H1 (cell line): ENCODE data around the gene KATNIP. TPM values are rescaled to one million over a fixed set of nuclear protein-coding genes. Genes with fewer than 3 reads are reported as not detected.

Experiments used
- CTCF ChIA-PET: fragments of 300-600 bp; sonication (Branson Sonifier 250); formaldehyde crosslinking; loops from one replicate; lab custom pipeline; 2021; ENCODE audit not compliant: partially characterized antibody; lab: Charles Lee
- POLR2A ChIA-PET: fragments of 300-600 bp; sonication (Branson Sonifier 250); formaldehyde crosslinking; loops from one replicate; lab custom pipeline; 2021; ENCODE audit warnings: inconsistent platforms; ENCODE audit not compliant: partially characterized antibody; lab: Charles Lee
- DNase-seq, 2 experiments: peaks; one replicate each; pipeline versions ENCODE4 v3.0.0 to v3.0.0-alpha.2; 2010 to 2022; ENCODE audit warnings: low spot score in 2 of 2, low read depth in 1 of 2, mixed read lengths in 1 of 2
- FAIRE-seq: peaks from 2 replicates; lab custom pipeline; 2011; peaks lifted over from hg19 to GRCh38; lab: Jason Lieb, UNC
- H2AFZ ChIP-seq: 2 replicates; pipeline ENCODE4 v1.8.1; 2012; ENCODE audit warnings: low read length, inconsistent platforms
- H2AK5ac ChIP-seq: 2 replicates; pipeline ENCODE4 v1.6.1; 2013; ENCODE audit warnings: low read depth, low read length
- H2BK120ac ChIP-seq: replicated peaks from 2 replicates; pipeline ENCODE3; 2013; ENCODE audit warnings: low read depth, low read length, inconsistent platforms
- H2BK12ac ChIP-seq: 2 replicates; pipeline ENCODE4 v1.6.1; 2013; ENCODE audit warnings: low read depth, low read length
- H2BK15ac ChIP-seq: 2 replicates; pipeline ENCODE4 v1.6.1; 2013; ENCODE audit warnings: low read length
- H2BK20ac ChIP-seq: 2 replicates; pipeline ENCODE4 v1.6.1; 2013; ENCODE audit warnings: low read length
- H2BK5ac ChIP-seq: 2 replicates; pipeline ENCODE4 v1.6.1; 2013; ENCODE audit warnings: low read depth, low read length
- H3K14ac ChIP-seq: 2 replicates; pipeline ENCODE4 v1.6.1; 2013; ENCODE audit warnings: inconsistent platforms; ENCODE audit not compliant: insufficient read length
- H3K18ac ChIP-seq: 2 replicates; pipeline ENCODE4 v1.6.1; 2013; ENCODE audit warnings: low read length; ENCODE audit errors: extremely low read depth
- H3K23ac ChIP-seq: 2 replicates; pipeline ENCODE4 v1.6.1; 2013; ENCODE audit warnings: inconsistent platforms; ENCODE audit not compliant: insufficient read length
- H3K23me2 ChIP-seq: 2 replicates; pipeline ENCODE4 v1.6.1; 2013; ENCODE audit warnings: low read depth, low read length
- H3K27ac ChIP-seq: 2 replicates; pipeline ENCODE4 v1.6.1; 2011; ENCODE audit warnings: low read depth, low read length, inconsistent platforms
- H3K27me3 ChIP-seq, 4 experiments: replicated peaks in 1 of 4; 1 replicate in 1 of 4; 2 replicates in 3 of 4; pipeline versions ENCODE4 v1.6.1 to v1.8.1; 2011 to 2013; ENCODE audit warnings: low read length in 3 of 4, mild to moderate bottlenecking in 3 of 4, inconsistent platforms in 2 of 4, mixed read lengths in 2 of 4, moderate library complexity in 1 of 4; ENCODE audit not compliant: control insufficient read depth in 3 of 4, insufficient read depth in 3 of 4; ENCODE audit errors: extremely low read depth in 1 of 4
- H3K36me3 ChIP-seq, 4 experiments: 2 replicates each; pipeline versions ENCODE4 v1.6.1 to v1.8.1; 2011 to 2013; ENCODE audit warnings: mild to moderate bottlenecking in 4 of 4, low read length in 3 of 4, moderate library complexity in 2 of 4, control low read depth in 1 of 4, inconsistent platforms in 1 of 4; ENCODE audit not compliant: insufficient read depth in 4 of 4, control insufficient read depth in 2 of 4
- H3K4ac ChIP-seq: replicated peaks from 2 replicates; pipeline ENCODE3; 2013; ENCODE audit warnings: low read length, low read depth, mixed read lengths, inconsistent platforms; ENCODE audit not compliant: insufficient read length
- H3K4me1 ChIP-seq, 4 experiments: replicated peaks in 1 of 4; 1 replicate in 1 of 4; 2 replicates in 3 of 4; pipeline versions ENCODE4 v1.6.1 to v1.8.1; 2011 to 2013; ENCODE audit warnings: low read length in 3 of 4, inconsistent platforms in 2 of 4, mixed read lengths in 1 of 4; ENCODE audit not compliant: insufficient read depth in 4 of 4, control insufficient read depth in 3 of 4
- H3K4me2 ChIP-seq, 2 experiments: 2 replicates each; pipeline versions ENCODE4 v1.6.1 to v1.8.1; 2011 to 2013; ENCODE audit warnings: low read depth in 2 of 2, low read length in 2 of 2, control low read depth in 1 of 2, inconsistent platforms in 1 of 2, mild to moderate bottlenecking in 1 of 2; ENCODE audit not compliant: insufficient read depth in 1 of 2
- H3K4me3 ChIP-seq, 4 experiments: fragments of 200-600, 300-600 bp in 1 of 4; sonication (generic), shearing (Covaris generic), sonication (Bioruptor Twin) in 1 of 4; 2 replicates each; pipeline versions ENCODE4 v1.5.1 to v1.8.1; 2011 to 2016; ENCODE audit warnings: low read length in 4 of 4, low read depth in 3 of 4, control low read depth in 2 of 4, inconsistent platforms in 2 of 4, mild to moderate bottlenecking in 2 of 4, mixed read lengths in 1 of 4, moderate library complexity in 1 of 4; ENCODE audit not compliant: insufficient read depth in 2 of 4; ENCODE audit errors: extremely low read depth in 1 of 4
- H3K56ac ChIP-seq: replicated peaks from 2 replicates; pipeline ENCODE3; 2013; ENCODE audit warnings: low read depth, mild to moderate bottlenecking, mixed read lengths, low read length, inconsistent platforms; ENCODE audit not compliant: insufficient read length
- H3K79me1 ChIP-seq: 2 replicates; pipeline ENCODE4 v1.6.1; 2013; ENCODE audit warnings: low read depth, low read length, control low read depth
- H3K79me2 ChIP-seq, 2 experiments: 2 replicates each; pipeline versions ENCODE4 v1.6.1 to v1.8.1; 2012 to 2013; ENCODE audit warnings: low read length in 2 of 2, mild to moderate bottlenecking in 2 of 2, inconsistent platforms in 1 of 2; ENCODE audit not compliant: insufficient read depth in 2 of 2, control insufficient read depth in 1 of 2
- H3K9ac ChIP-seq, 4 experiments: replicated peaks in 1 of 4; 1 replicate in 1 of 4; 2 replicates in 3 of 4; pipeline versions ENCODE4 v1.6.1 to v1.8.1; 2011 to 2013; ENCODE audit warnings: low read depth in 3 of 4, low read length in 3 of 4, control low read depth in 2 of 4, mild to moderate bottlenecking in 2 of 4, moderate library complexity in 2 of 4, inconsistent platforms in 1 of 4; ENCODE audit errors: extremely low read depth in 1 of 4
- H3K9me3 ChIP-seq, 2 experiments: 2 replicates each; pipeline versions ENCODE4 v1.6.1 to v1.8.1; 2012 to 2013; ENCODE audit warnings: mild to moderate bottlenecking in 2 of 2, moderate library complexity in 2 of 2, control low read depth in 1 of 2, inconsistent platforms in 1 of 2, low read depth in 1 of 2, low read length in 1 of 2, mixed read lengths in 1 of 2; ENCODE audit not compliant: insufficient read depth in 2 of 2
- H4K20me1 ChIP-seq, 2 experiments: replicated peaks in 1 of 2; 2 replicates each; pipeline versions ENCODE3 to v1.8.1; 2011 to 2013; ENCODE audit warnings: inconsistent platforms in 2 of 2, low read length in 2 of 2, mild to moderate bottlenecking in 1 of 2; ENCODE audit not compliant: insufficient read depth in 2 of 2, control insufficient read depth in 1 of 2
- H4K5ac ChIP-seq: 2 replicates; pipeline ENCODE4 v1.6.1; 2013; ENCODE audit warnings: low read length, low read depth, mixed read lengths, inconsistent platforms; ENCODE audit not compliant: insufficient read length
- H4K8ac ChIP-seq: 2 replicates; pipeline ENCODE4 v1.8.0; 2013; ENCODE audit warnings: mild to moderate bottlenecking, moderate library complexity, low read length, inconsistent platforms; ENCODE audit not compliant: insufficient read depth; ENCODE audit errors: extremely low read depth
- H4K91ac ChIP-seq: replicated peaks from 2 replicates; pipeline ENCODE3; 2013; ENCODE audit warnings: low read length, mixed read lengths, inconsistent platforms; ENCODE audit not compliant: insufficient read length
- FOSL1 ChIP-seq: IDR thresholded peaks from 2 replicates; pipeline ENCODE4 v1.6.1; 2011; ENCODE audit warnings: mild to moderate bottlenecking, low read depth, low read length, moderate library complexity; ENCODE audit not compliant: insufficient read depth
- SIX5 ChIP-seq: IDR thresholded peaks from 2 replicates; pipeline ENCODE4 v1.6.1; 2011; ENCODE audit warnings: mild to moderate bottlenecking, low read depth, low read length
- WGBS, 2 experiments: shearing (Covaris generic) in 1 of 2; methylation state at CpG; one replicate each; pipeline versions ENCODE4 v1.1.6 to v1.1.7; 2013 to 2015; ENCODE audit warnings: low lambda C conversion rate in 2 of 2, mixed read lengths in 2 of 2, inconsistent platforms in 1 of 2, low coverage in 1 of 2, missing lambda C conversion rate in 1 of 2; ENCODE audit not compliant: insufficient replicate concordance in 2 of 2, insufficient coverage in 1 of 2, insufficient read length in 1 of 2; ENCODE audit errors: extremely low coverage in 1 of 2, missing lambda C conversion rate in 1 of 2; 5-methylcytosine and 5-hydroxymethylcytosine counted together
- polyA plus RNA-seq, 7 experiments: library from polyadenylated mRNA; depleted of rRNA in 3 of 7; stranded (reverse) in 5 of 7; unstranded in 2 of 7; fragments of >200 nt in 5 of 7; fragments of 200-250 nt in 2 of 7; gene quantifications; 1 replicate in 5 of 7; 2 replicates in 1 of 7; 4 replicates in 1 of 7; pipeline versions ENCODE4 v1.2.1 to v1.2.3, GENCODE V29; 2011 to 2013; ENCODE audit warnings: missing spikeins in 2 of 7, mixed read lengths in 2 of 7
- total RNA-seq: library from RNA; stranded (reverse); fragmentation: NEBNext Ultra II Directional; extraction: Animal tissue kit (Norgen Biotek cat#: 25700); gene quantifications from 2 replicates; pipeline ENCODE4 v1.2.1, GENCODE V29; 2021

KATNIP gene
- total and polyA plus RNA-seq, 2 of the 8 experiments (the other 6 are each of a cell fraction or from before 2014, with no cell fraction given), result 7.9 to 20.0 TPM

- H2BK5ac ChIP-seq, result no peak overlapping the region
- 88% methylated on average over 3 of the region's 3 CpGs; no CpG with 5 or more reads in 1 of the 2 experiments for WGBS, 2 experiments
- TF ChIP-seq FOSL1 (no peak), SIX5 (no peak)
These were observed 47.4 kb downstream of the KATNIP start for GRCh38 chr16:27597361-27597760.

More at GRCh38 chr16:27597361-27597760, 47.4 kb downstream of the KATNIP start:
- H2BK12ac ChIP-seq, result no peak overlapping the region
- no peaks in the 10 kb centered on the region for H3K27me3 ChIP-seq
- H3K4me2 ChIP-seq, result no peak overlapping the region
- H4K5ac ChIP-seq, result no peak overlapping the region
- H2BK20ac ChIP-seq, result no peak overlapping the region
- H4K8ac ChIP-seq, result no peak overlapping the region
- FAIRE-seq (no peak), DNase-seq (no peak)
- H3K79me2 ChIP-seq, result no peaks in the 10 kb centered on the region
- H2AK5ac ChIP-seq, result no peak overlapping the region
- H3K36me3 ChIP-seq, result no peaks in the 10 kb centered on the region
- no peak overlapping the region for H3K14ac ChIP-seq
- H3K9ac ChIP-seq, result no peak overlapping the region
- no peaks in the 10 kb centered on the region for H3K23me2 ChIP-seq
- H3K18ac ChIP-seq, result no peak overlapping the region
- no peak overlapping the region for H3K4ac ChIP-seq
- H3K4me1 ChIP-seq, result peaks cover 0 to 21% (median 8%) of the 10 kb centered on the region in 4 experiments; a peak in 6 of 7 replicates
- no peak overlapping the region for H3K56ac ChIP-seq
- H4K91ac ChIP-seq, result no peak overlapping the region
- no peak overlapping the region for H2AFZ ChIP-seq
- POLR2A ChIA-PET, result no interaction called here
- no peaks in the 10 kb centered on the region for H3K9me3 ChIP-seq
- no peak overlapping the region for H2BK15ac ChIP-seq
- H3K79me1 ChIP-seq, result no peaks in the 10 kb centered on the region
- H4K20me1 ChIP-seq, result no peaks in the 10 kb centered on the region
- H3K27ac ChIP-seq, result no peak overlapping the region
- no peak overlapping the region for H3K23ac ChIP-seq
- H3K4me3 ChIP-seq, result no peak overlapping the region
- CTCF ChIA-PET, result interaction anchor here (1.0 to 1.8 kb wide), 4 partner anchors 12 to 42 kb away, joined by 3 to 7 read pairs (median 4); no protein-coding TSS in a partner anchor
- no peak overlapping the region for H2BK120ac ChIP-seq
